Measurements from ENCODE around the gene CEP85L. TPM values are rescaled to one million over a fixed set of nuclear protein-coding genes. Genes with fewer than 3 reads are reported as not detected.

The CEP85L gene
- total RNA-seq, 1 donor from 2014 or later, result 3.3 TPM

GRCh38 chr6:118419448-118420394, 231.7 kb downstream of the CEP85L start:
- no peaks in the 10 kb centered on the region for H3K36me3 ChIP-seq (ENCODE audit: control insufficient read depth, insufficient read depth, low read length)
- H3K4me3 ChIP-seq (ENCODE audit: low read depth, low read length), result no peak overlapping the region
- TF ChIP-seq CTCF (IDR thresholded peaks at IDR 0.05; ENCODE audit: insufficient read depth, low read length, poor library complexity, severe bottlenecking), result no peak
- H3K27me3 ChIP-seq (ENCODE audit: control insufficient read depth, insufficient read depth, low read length), result no peaks in the 10 kb centered on the region
- DNase-seq (ENCODE audit: low read depth), result no peak

Other genes starting within 250 kb of the CEP85L start
- not detected in 2 replicates for gene PLN, start 103.3 kb downstream of the CEP85L start, total RNA-seq
- gene ASF1A, start 242.6 kb upstream of the CEP85L start, total RNA-seq, result 16.2 and 17.9 TPM in 2 replicates

Measured in kidney epithelial cell (primary cell).